Cerebellar nuclear complex (tissue), 1 donor: ENCODE measurements around the gene UCK2.

Source experiments
- DNase-seq, 2 experiments: peaks; one replicate each; lab custom pipeline; 2025; lab: John Stamatoyannopoulos, UW

Gene UCK2

GRCh38 chr1:165855010-165855838, 27.8 kb downstream of the UCK2 start:
- DNase-seq = no peak

- DNase-seq = no peak
These were observed 28.6 kb downstream of the UCK2 start for GRCh38 chr1:165856021-165856420.

- no peak for DNase-seq
These were observed 29.2 kb downstream of the UCK2 start for GRCh38 chr1:165856606-165857005.

GRCh38 chr1:165857046-165857801, 29.8 kb downstream of the UCK2 start:
- no peak for DNase-seq

- DNase-seq = no peak
These were observed 31.0 kb downstream of the UCK2 start for GRCh38 chr1:165858364-165858823.

GRCh38 chr1:165858967-165859845, 31.8 kb downstream of the UCK2 start:
- DNase-seq = no peak

- no peak for DNase-seq
These were observed 32.7 kb downstream of the UCK2 start for GRCh38 chr1:165860065-165860464.

GRCh38 chr1:165861911-165862310, 34.5 kb downstream of the UCK2 start:
- DNase-seq = no peak

- DNase-seq = no peak
These were observed 35.0 kb downstream of the UCK2 start for GRCh38 chr1:165862448-165862847.

GRCh38 chr1:165863346-165863745, 35.9 kb downstream of the UCK2 start:
- DNase-seq = no peak

- no peak for DNase-seq
These were observed 38.4 kb downstream of the UCK2 start for GRCh38 chr1:165865633-165866340.

GRCh38 chr1:165869343-165869742, 41.9 kb downstream of the UCK2 start:
- DNase-seq = no peak

GRCh38 chr1:165871311-165872067, 44.1 kb downstream of the UCK2 start:
- DNase-seq = no peak

- no peak for DNase-seq
These were observed 46.1 kb downstream of the UCK2 start for GRCh38 chr1:165873481-165873880.

GRCh38 chr1:165874643-165875042, 47.2 kb downstream of the UCK2 start:
- no peak for DNase-seq

- DNase-seq = no peak
These were observed 47.8 kb downstream of the UCK2 start for GRCh38 chr1:165875171-165875570.

GRCh38 chr1:165875604-165876003, 48.2 kb downstream of the UCK2 start:
- DNase-seq = no peak

- no peak for DNase-seq
These were observed 48.7 kb downstream of the UCK2 start for GRCh38 chr1:165876121-165876520.

GRCh38 chr1:165877411-165877810, 50.0 kb downstream of the UCK2 start:
- no peak for DNase-seq

GRCh38 chr1:165877940-165878556, 50.6 kb downstream of the UCK2 start:
- no peak for DNase-seq
